ENCODE data around the gene TSPAN6.
A peak's percentile ranks its signal among the peaks of the same experiment; 100 is the strongest.

Gene TSPAN6, protein sequence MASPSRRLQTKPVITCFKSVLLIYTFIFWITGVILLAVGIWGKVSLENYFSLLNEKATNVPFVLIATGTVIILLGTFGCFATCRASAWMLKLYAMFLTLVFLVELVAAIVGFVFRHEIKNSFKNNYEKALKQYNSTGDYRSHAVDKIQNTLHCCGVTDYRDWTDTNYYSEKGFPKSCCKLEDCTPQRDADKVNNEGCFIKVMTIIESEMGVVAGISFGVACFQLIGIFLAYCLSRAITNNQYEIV

GRCh38 chrX:100636321-100636991, at the start of gene TSPAN6:
Gene TSPAN6 (minus strand): TSS chrX:100636806. CDS start chrX:100636694, 112 bp downstream.
- H3K4me2 ChIP-seq = no peak within 1 kb of the TSS
- no peaks in the 10 kb centered on the region for H3K4me1 ChIP-seq
- peaks cover 0 to 91% (median 37%) of the 10 kb centered on the region in 11 experiments; a peak in 17 of 22 replicates for H3K27me3 ChIP-seq
- no peak for TF ChIP-seq Cebpa-rat (IDR thresholded peaks at IDR 0.05)
- no peak within 1 kb of the TSS for H3K4me3 ChIP-seq
- H3K27ac ChIP-seq = no peak within 1 kb of the TSS
- peaks cover 0 to 10% (median 7%) of the 10 kb centered on the region in 11 experiments; a peak in 8 of 22 replicates for H3K9me3 ChIP-seq (replicated peaks in 1 of 11)
- peaks cover 0 to 7% (median 0%) of the 10 kb centered on the region in 11 experiments; a peak in 4 of 22 replicates for H4K20me1 ChIP-seq
- no peaks in the 10 kb centered on the region for H3K36me3 ChIP-seq
- H3K9ac ChIP-seq = no peak within 1 kb of the TSS

- Histone ChIP-seq H3K27ac (no peak overlapping the region; a peak in 2 of 22 replicates), H3K4me2 (peak overlapping the region in 9 of 11 experiments; percentile 77 to 88 (median 82); a peak in 14 of 22 replicates), H3K9me3 (replicated peaks in 1 of 11) (no peaks in the 10 kb centered on the region), H3K4me3 (no peak overlapping the region), H3K27me3 (peaks cover 0 to 10% (median 0%) of the 10 kb centered on the region in 11 experiments; a peak in 2 of 22 replicates), H4K20me1 (no peaks in the 10 kb centered on the region), H3K9ac (peak overlapping the region in 1 of 11 experiments; percentile 56; a peak in 1 of 22 replicates), H3K36me3 (no peaks in the 10 kb centered on the region), H3K4me1 (peaks cover 16 to 33% (median 30%) of the 10 kb centered on the region in 10 experiments)
- no peak for TF ChIP-seq Cebpa-rat (IDR thresholded peaks at IDR 0.05)
These were observed 49.3 kb upstream of the TSPAN6 start for GRCh38 chrX:100685997-100686305.

GRCh38 chrX:100685284-100685996, 48.8 kb upstream of the TSPAN6 start:
- no peak overlapping the region for H3K27ac ChIP-seq
- no peaks in the 10 kb centered on the region for H3K9me3 ChIP-seq (replicated peaks in 1 of 11)
- no peaks in the 10 kb centered on the region for H3K36me3 ChIP-seq
- H3K4me1 ChIP-seq = peaks cover 16 to 33% (median 30%) of the 10 kb centered on the region in 10 experiments
- peak overlapping the region in 7 of 11 experiments; percentile 77 to 88 (median 84); a peak in 8 of 22 replicates for H3K4me2 ChIP-seq
- no peaks in the 10 kb centered on the region for H4K20me1 ChIP-seq
- TF ChIP-seq Cebpa-rat (IDR thresholded peaks at IDR 0.05) = no peak
- H3K4me3 ChIP-seq = no peak overlapping the region
- no peak overlapping the region for H3K9ac ChIP-seq
- H3K27me3 ChIP-seq = peaks cover 0 to 10% (median 0%) of the 10 kb centered on the region in 11 experiments; a peak in 2 of 22 replicates

DNA sequence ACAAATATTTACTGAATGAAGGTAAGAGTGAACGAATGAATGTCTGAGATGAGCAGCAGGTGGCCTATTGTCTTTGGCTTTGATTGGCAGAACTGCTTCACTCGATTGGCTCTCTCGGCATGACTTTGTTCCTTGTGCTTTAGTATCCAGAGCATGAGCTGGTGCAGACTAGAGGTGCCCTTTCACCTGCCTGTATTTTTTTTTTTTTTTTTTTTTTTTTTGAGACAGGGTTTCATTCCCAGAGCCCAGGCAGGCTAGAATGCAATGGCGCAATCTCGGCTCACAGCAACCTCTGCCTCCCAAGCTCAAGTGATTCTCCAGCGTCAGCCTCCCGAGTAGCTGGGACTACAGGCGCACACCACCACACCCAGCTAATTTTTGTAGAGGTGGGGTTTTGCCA, 46.3 kb upstream of the TSPAN6 start:
- Histone ChIP-seq H3K27ac (no peak overlapping the region), H3K9me3 (replicated peaks in 1 of 11) (no peaks in the 10 kb centered on the region), H3K4me1 (peaks cover 15 to 25% (median 22%) of the 10 kb centered on the region in 10 experiments), H3K4me3 (no peak overlapping the region), H3K9ac (no peak overlapping the region), H3K36me3 (no peaks in the 10 kb centered on the region), H4K20me1 (no peaks in the 10 kb centered on the region), H3K4me2 (no peak overlapping the region), H3K27me3 (peaks cover 0 to 22% (median 0%) of the 10 kb centered on the region in 11 experiments; a peak in 3 of 22 replicates)
- TF ChIP-seq Cebpa-rat (IDR thresholded peaks at IDR 0.05) = no peak

GRCh38 chrX:100681599-100681998, 45.0 kb upstream of the TSPAN6 start:
- no peak for TF ChIP-seq Cebpa-rat (IDR thresholded peaks at IDR 0.05)
- Histone ChIP-seq H3K27ac (no peak overlapping the region), H4K20me1 (no peaks in the 10 kb centered on the region), H3K27me3 (peaks cover 0 to 23% (median 0%) of the 10 kb centered on the region in 11 experiments; a peak in 2 of 22 replicates), H3K4me3 (no peak overlapping the region), H3K9ac (no peak overlapping the region), H3K9me3 (replicated peaks in 1 of 11) (no peaks in the 10 kb centered on the region), H3K4me1 (peaks cover 1 to 12% (median 9%) of the 10 kb centered on the region in 10 experiments; a peak in 19 of 20 replicates), H3K4me2 (no peak overlapping the region), H3K36me3 (no peaks in the 10 kb centered on the region)

GRCh38 chrX:100680756-100681155, 44.1 kb upstream of the TSPAN6 start:
- Histone ChIP-seq H3K4me3 (no peak overlapping the region), H4K20me1 (no peaks in the 10 kb centered on the region), H3K9ac (no peak overlapping the region), H3K27ac (no peak overlapping the region), H3K36me3 (no peaks in the 10 kb centered on the region), H3K4me2 (no peak overlapping the region), H3K27me3 (peaks cover 0 to 21% (median 0%) of the 10 kb centered on the region in 11 experiments; a peak in 2 of 22 replicates), H3K4me1 (peaks cover 0 to 7% (median 2%) of the 10 kb centered on the region in 10 experiments; a peak in 11 of 20 replicates), H3K9me3 (replicated peaks in 1 of 11) (no peaks in the 10 kb centered on the region)
- no peak for TF ChIP-seq Cebpa-rat (IDR thresholded peaks at IDR 0.05)

GRCh38 chrX:100677611-100678181, 41.1 kb upstream of the TSPAN6 start:
- H4K20me1 ChIP-seq = no peaks in the 10 kb centered on the region
- H3K4me1 ChIP-seq = peaks cover 22 to 30% (median 26%) of the 10 kb centered on the region in 10 experiments
- H3K27me3 ChIP-seq = peaks cover 0 to 34% (median 0%) of the 10 kb centered on the region in 11 experiments; a peak in 4 of 22 replicates
- H3K4me3 ChIP-seq = no peak overlapping the region
- no peak overlapping the region for H3K9ac ChIP-seq
- no peaks in the 10 kb centered on the region for H3K36me3 ChIP-seq
- no peak overlapping the region for H3K4me2 ChIP-seq
- no peak for TF ChIP-seq Cebpa-rat (IDR thresholded peaks at IDR 0.05)
- no peaks in the 10 kb centered on the region for H3K9me3 ChIP-seq (replicated peaks in 1 of 11)
- H3K27ac ChIP-seq = no peak overlapping the region

DNA sequence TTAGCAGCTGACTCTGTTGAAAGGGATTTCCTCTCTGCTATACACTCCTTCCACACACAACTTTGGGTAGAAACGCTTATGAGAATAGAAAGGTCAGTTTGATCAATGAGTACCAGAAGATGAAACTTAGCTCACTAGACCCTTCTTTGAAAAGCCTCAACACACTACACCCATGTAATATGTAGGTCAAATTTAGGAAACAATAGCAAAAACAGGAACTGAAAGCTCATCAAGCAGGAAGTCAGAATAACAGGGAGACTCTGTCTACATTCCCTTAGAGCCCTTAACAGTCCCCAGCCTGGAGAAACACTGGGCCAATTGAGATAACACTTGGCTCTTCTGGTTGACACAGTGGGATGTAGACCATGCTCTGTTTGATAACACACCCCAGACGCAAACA, 38.1 kb upstream of the TSPAN6 start:
- H3K4me1 ChIP-seq = peaks cover 22 to 30% (median 26%) of the 10 kb centered on the region in 10 experiments
- H4K20me1 ChIP-seq = peaks cover 0 to 10% (median 0%) of the 10 kb centered on the region in 11 experiments; a peak in 1 of 22 replicates
- peak overlapping the region; percentile 38 to 80 (median 66) for H3K4me2 ChIP-seq
- H3K36me3 ChIP-seq = no peaks in the 10 kb centered on the region
- H3K9ac ChIP-seq = 0 out of 22 replicates have a peak overlapping the region, but pooled peaks of 1 of the 11 experiments have one; percentile 11
- TF ChIP-seq Cebpa-rat (IDR thresholded peaks at IDR 0.05) = no peak
- no peak overlapping the region for H3K4me3 ChIP-seq
- H3K27me3 ChIP-seq = peaks cover 0 to 53% (median 0%) of the 10 kb centered on the region in 11 experiments; a peak in 4 of 22 replicates
- H3K9me3 ChIP-seq (replicated peaks in 1 of 11) = no peaks in the 10 kb centered on the region
- peak overlapping the region in 8 of 11 experiments; percentile 1 to 68 (median 40); a peak in 12 of 22 replicates for H3K27ac ChIP-seq

Data from BLaER1 treated with 17β-estradiol and CSF1 and Interleukin-3, amounts not matched to agents 10 nM and 100 nM (cell line).